HCT116 (cell line): ENCODE measurements around the gene SIX5. TPM values are rescaled to one million over a fixed set of nuclear protein-coding genes. Genes with fewer than 3 reads are reported as not detected.

Experiments
- ATAC-seq: fragments of 200-7000 bp; cut with Tn5 transposase; 2 replicates; pipeline ENCODE4 v1.9.1; 2020; ENCODE audit warnings: mild to moderate bottlenecking, moderate library complexity
- BruUV-seq: library from RNA; stranded (reverse); fragments of 400-500 nt; replicated peaks from 2 replicates; lab custom pipeline; 2021; lab: Mats Ljungman, UMichigan
- CTCF ChIA-PET: fragments of 300-600 bp; sonication (Branson Sonifier 250); formaldehyde crosslinking; loops from one replicate; lab custom pipeline; 2021; ENCODE audit warnings: antibody characterized with exemption; lab: Charles Lee
- POLR2A ChIA-PET: fragments of 300-600, 350-600 bp; sonication (Branson Sonifier 250); formaldehyde crosslinking; loops from one replicate; lab custom pipeline; 2021; ENCODE audit warnings: antibody characterized with exemption; lab: Charles Lee
- RAD21 ChIA-PET, 2 experiments: fragments of 300-600 bp; sonication (Branson Sonifier 250); formaldehyde crosslinking; loops; one replicate each; lab custom pipeline; 2023; ENCODE audit warnings: low total read pairs in 2 of 2; ENCODE audit not compliant: uncharacterized antibody in 2 of 2, unreplicated experiment in 2 of 2, low non-redundant PET in 1 of 2; lab: Charles Lee
- DNase-seq: peaks from one replicate; pipeline ENCODE4 v3.0.0-alpha.2; 2010; ENCODE audit warnings: low read depth, low spot score
- H2AFZ ChIP-seq: fragments of 200-600 bp; shearing (Covaris generic), sonication (generic); 2 replicates; pipeline ENCODE4 v1.6.1; 2017; ENCODE audit warnings: low read depth, mixed run types, mixed read lengths, antibody characterized with exemption, low read length; ENCODE audit not compliant: poor library complexity, severe bottlenecking
- H3K27ac ChIP-seq: 2 replicates; pipeline ENCODE4 v1.5.1; 2012; ENCODE audit warnings: low read depth, low read length
- H3K27me3 ChIP-seq: fragments of 200-600 bp; sonication (generic); 2 replicates; pipeline ENCODE4 v1.6.1; 2016; ENCODE audit warnings: mixed run types, low read length, mixed read lengths; ENCODE audit not compliant: insufficient read depth
- H3K36me3 ChIP-seq, 2 experiments: fragments of 200-500 bp in 1 of 2; fragments of 200-600 bp in 1 of 2; sonication (Bioruptor generic) in 1 of 2; sonication (generic) in 1 of 2; 2 replicates each; pipeline versions ENCODE4 v1.5.1 to v1.6.1; 2014 to 2016; ENCODE audit warnings: low read length in 2 of 2, inconsistent platforms in 1 of 2, mixed read lengths in 1 of 2, mixed run types in 1 of 2; ENCODE audit not compliant: insufficient read depth in 2 of 2, control insufficient read depth in 1 of 2
- H3K4me1 ChIP-seq, 2 experiments: fragments of 200-600 bp in 1 of 2; sonication (generic) in 1 of 2; 2 replicates each; pipeline versions ENCODE4 v1.5.1 to v1.6.1; 2012 to 2017; ENCODE audit warnings: low read length in 2 of 2, inconsistent platforms in 1 of 2, mild to moderate bottlenecking in 1 of 2, mixed read lengths in 1 of 2, mixed run types in 1 of 2, moderate library complexity in 1 of 2; ENCODE audit not compliant: insufficient read depth in 2 of 2, control insufficient read depth in 1 of 2
- H3K4me2 ChIP-seq: fragments of 200-600 bp; sonication (generic); 2 replicates; pipeline ENCODE4 v1.6.1; 2017; ENCODE audit warnings: mixed run types, low read length, mixed read lengths
- H3K4me3 ChIP-seq, 2 experiments: fragments of 200-600 bp in 1 of 2; sonication (generic) in 1 of 2; replicated peaks in 1 of 2; 2 replicates each; pipeline ENCODE4 v1.5.1; 2011 to 2016; ENCODE audit warnings: low read length in 2 of 2, control low read depth in 1 of 2, low read depth in 1 of 2, mild to moderate bottlenecking in 1 of 2, mixed read lengths in 1 of 2, mixed run types in 1 of 2
- H3K79me2 ChIP-seq: fragments of 200-600 bp; sonication (generic); 2 replicates; pipeline ENCODE4 v1.6.1; 2017; ENCODE audit warnings: mild to moderate bottlenecking, mixed run types, low read length, moderate library complexity, mixed read lengths; ENCODE audit not compliant: insufficient read depth
- H3K9ac ChIP-seq: fragments of 200-600 bp; sonication (generic); 2 replicates; pipeline ENCODE4 v1.6.1; 2016; ENCODE audit warnings: low read length, mixed read lengths
- H3K9me2 ChIP-seq: fragments of 200-600 bp; sonication (generic), shearing (Covaris generic); 2 replicates; pipeline ENCODE4 v1.6.1; 2017; ENCODE audit warnings: mixed run types, mild to moderate bottlenecking, moderate library complexity; ENCODE audit not compliant: insufficient read depth
- H3K9me3 ChIP-seq, 2 experiments: fragments of 200-500 bp in 1 of 2; fragments of 200-600 bp in 1 of 2; sonication (Bioruptor generic) in 1 of 2; sonication (generic) in 1 of 2; 2 replicates each; pipeline ENCODE4 v1.6.1; 2014 to 2017; ENCODE audit warnings: low read length in 2 of 2, mixed read lengths in 2 of 2, inconsistent platforms in 1 of 2, low read depth in 1 of 2, mild to moderate bottlenecking in 1 of 2, mixed run types in 1 of 2, moderate library complexity in 1 of 2; ENCODE audit not compliant: control insufficient read depth in 1 of 2, insufficient read depth in 1 of 2
- H4K20me1 ChIP-seq: fragments of 200-600 bp; sonication (generic), shearing (Covaris generic); 2 replicates; pipeline ENCODE4 v1.6.1; 2017; ENCODE audit warnings: mixed run types, mild to moderate bottlenecking, moderate library complexity; ENCODE audit not compliant: insufficient read depth
- ATF3 ChIP-seq: IDR thresholded peaks from 2 replicates; pipeline ENCODE4 v1.6.1; 2012
- CBX3 ChIP-seq: IDR thresholded peaks from 2 replicates; pipeline ENCODE4 v1.6.1; 2012; ENCODE audit warnings: low read depth
- CEBPB ChIP-seq: IDR thresholded peaks from 2 replicates; pipeline ENCODE4 v1.6.1; 2012; ENCODE audit warnings: low read depth
- EGR1 ChIP-seq: IDR thresholded peaks from 2 replicates; pipeline ENCODE4 v1.6.1; 2012; ENCODE audit warnings: low read depth
- ELF1 ChIP-seq: IDR thresholded peaks from 2 replicates; pipeline ENCODE4 v1.6.1; 2012; ENCODE audit warnings: low read depth, borderline replicate concordance
- EZH2phosphoT487 ChIP-seq: fragments of 200-600 bp; IDR thresholded peaks from 2 replicates; pipeline ENCODE4 v1.6.1; 2018; ENCODE audit warnings: antibody characterized with exemption, borderline replicate concordance
- JUND ChIP-seq: IDR thresholded peaks from 2 replicates; pipeline ENCODE4 v1.6.1; 2012
- POLR2A ChIP-seq: IDR thresholded peaks from 2 replicates; pipeline ENCODE4 v1.7.0; 2011; ENCODE audit warnings: borderline replicate concordance; ENCODE audit not compliant: insufficient read depth, insufficient read length; ENCODE audit errors: extremely low read depth
- POLR2AphosphoS5 ChIP-seq: IDR thresholded peaks from 2 replicates; pipeline ENCODE4 v1.6.1; 2011; ENCODE audit warnings: mild to moderate bottlenecking, low read depth, low read length, moderate library complexity
- REST ChIP-seq: IDR thresholded peaks from 2 replicates; pipeline ENCODE4 v1.6.1; 2012; ENCODE audit warnings: low read depth
- SIN3A ChIP-seq: IDR thresholded peaks from 2 replicates; pipeline ENCODE4 v1.6.1; 2012; ENCODE audit warnings: low read depth
- SRF ChIP-seq: IDR thresholded peaks from 2 replicates; pipeline ENCODE4 v1.6.1; 2012; ENCODE audit warnings: low read depth
- TCF7L2 ChIP-seq: IDR thresholded peaks from 2 replicates; pipeline ENCODE4 v1.7.0; 2011; ENCODE audit warnings: borderline replicate concordance, inconsistent platforms; ENCODE audit not compliant: insufficient read depth, insufficient read length; ENCODE audit errors: extremely low read depth
- YY1 ChIP-seq: IDR thresholded peaks from 2 replicates; pipeline ENCODE4 v1.6.1; 2011; ENCODE audit warnings: low read length, low read depth, moderate library complexity, mild to moderate bottlenecking; ENCODE audit not compliant: insufficient replicate concordance; ENCODE audit errors: extremely low read depth
- ZFX ChIP-seq: fragments of 450-650 bp; IDR thresholded peaks from 2 replicates; pipeline ENCODE4 v1.6.1; 2017
- ZNF274 ChIP-seq: fragments of 200-500 bp; sonication (Bioruptor generic); IDR thresholded peaks from 2 replicates; pipeline ENCODE4 v1.6.1; 2014; ENCODE audit warnings: mild to moderate bottlenecking, low read depth, low read length, inconsistent platforms
- intact Hi-C: fragments of 100-400 bp; cut with micrococcal nuclease; formaldehyde crosslinking; loops from 2 replicates; pipeline ENCODE4 v1.10.0; 2022
- total RNA-seq: library from RNA; stranded (reverse); gene quantifications from one replicate; pipeline ENCODE4 v1.2.1, GENCODE V29; 2021; ENCODE audit not compliant: unreplicated experiment
- TF ChIP-seq, protein P1 (sequence below): IDR thresholded peaks from 2 replicates; pipeline ENCODE4 v1.6.1; 2011; ENCODE audit warnings: mild to moderate bottlenecking, low read length, moderate library complexity; ENCODE audit not compliant: insufficient replicate concordance; ENCODE audit errors: extremely low read depth

SIX5 gene
- total RNA-seq, 1 experiment from 2014 or later, result 18.3 TPM

GRCh38 chr19:45785781-45786532 is 16.9 kb upstream of the SIX5 start:
- H3K9ac ChIP-seq, result no peak overlapping the region
- H3K27me3 ChIP-seq, result no peaks in the 10 kb centered on the region
- H3K9me2 ChIP-seq, result no peaks in the 10 kb centered on the region
- no peak overlapping the region for H3K4me2 ChIP-seq
- DNase-seq (no peak), ATAC-seq (no peak)
- RAD21 ChIA-PET, result no interaction called here
- peaks cover 6% of the 10 kb centered on the region for H3K79me2 ChIP-seq
- intact Hi-C loops, result no loop called here
- BruUV-seq, result no TSS peak
- H3K4me3 ChIP-seq, result no peak overlapping the region
- POLR2A ChIA-PET, result no interaction called here
- no peak for TF ChIP-seq POLR2AphosphoS5
- TF ChIP-seq, protein P1, sequence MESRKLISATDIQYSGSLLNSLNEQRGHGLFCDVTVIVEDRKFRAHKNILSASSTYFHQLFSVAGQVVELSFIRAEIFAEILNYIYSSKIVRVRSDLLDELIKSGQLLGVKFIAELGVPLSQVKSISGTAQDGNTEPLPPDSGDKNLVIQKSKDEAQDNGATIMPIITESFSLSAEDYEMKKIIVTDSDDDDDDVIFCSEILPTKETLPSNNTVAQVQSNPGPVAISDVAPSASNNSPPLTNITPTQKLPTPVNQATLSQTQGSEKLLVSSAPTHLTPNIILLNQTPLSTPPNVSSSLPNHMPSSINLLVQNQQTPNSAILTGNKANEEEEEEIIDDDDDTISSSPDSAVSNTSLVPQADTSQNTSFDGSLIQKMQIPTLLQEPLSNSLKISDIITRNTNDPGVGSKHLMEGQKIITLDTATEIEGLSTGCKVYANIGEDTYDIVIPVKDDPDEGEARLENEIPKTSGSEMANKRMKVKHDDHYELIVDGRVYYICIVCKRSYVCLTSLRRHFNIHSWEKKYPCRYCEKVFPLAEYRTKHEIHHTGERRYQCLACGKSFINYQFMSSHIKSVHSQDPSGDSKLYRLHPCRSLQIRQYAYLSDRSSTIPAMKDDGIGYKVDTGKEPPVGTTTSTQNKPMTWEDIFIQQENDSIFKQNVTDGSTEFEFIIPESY, result no peak
- TF ChIP-seq REST, result no peak
- no peak for TF ChIP-seq ZFX
- no peak for TF ChIP-seq YY1
- TF ChIP-seq EGR1, result no peak
- TF ChIP-seq CBX3, result no peak
- TF ChIP-seq CEBPB, result no peak
- TF ChIP-seq ZNF274, result no peak
- no peak for TF ChIP-seq SRF
- TF ChIP-seq ATF3, result no peak
- TF ChIP-seq EZH2phosphoT487, result no peak
- TF ChIP-seq TCF7L2, result no peak
- TF ChIP-seq JUND, result no peak
- TF ChIP-seq POLR2A, result no peak
- TF ChIP-seq SIN3A, result no peak
- no peak for TF ChIP-seq ELF1
- CTCF ChIA-PET, result no interaction called here
- no peak overlapping the region for H2AFZ ChIP-seq
- no peaks in the 10 kb centered on the region for H4K20me1 ChIP-seq
- no peak overlapping the region for H3K27ac ChIP-seq
- H3K36me3 ChIP-seq, result peaks cover 10 to 13% of the 10 kb centered on the region in 2 experiments; a peak in 3 of 4 replicates
- no peaks in the 10 kb centered on the region for H3K9me3 ChIP-seq
- peaks cover 25 to 37% of the 10 kb centered on the region in 2 experiments for H3K4me1 ChIP-seq
